GM19463 (cell line): ENCODE data around the gene MANSC4.
A peak's percentile ranks its signal among the peaks of the same experiment; 100 is the strongest.

Experiments
- ATAC-seq: cut with Tn5 transposase; IDR thresholded peaks from one replicate; pipeline ENCODE4 v1.9.1; 2021; ENCODE audit warnings: mild to moderate bottlenecking, moderate library complexity; ENCODE audit not compliant: unreplicated experiment

Gene MANSC4

GRCh38 chr12:27801630-27802029 is 21.6 kb upstream of the MANSC4 start:
- ATAC-seq: no peak

GRCh38 chr12:27800819-27801218 is 20.8 kb upstream of the MANSC4 start:
- ATAC-seq: no peak

GRCh38 chr12:27797301-27798025 is 17.4 kb upstream of the MANSC4 start:
- ATAC-seq: no peak

GRCh38 chr12:27796128-27796527 is 16.1 kb upstream of the MANSC4 start:
- no peak for ATAC-seq

GRCh38 chr12:27794818-27795584 is 15.0 kb upstream of the MANSC4 start:
- ATAC-seq: no peak

GRCh38 chr12:27790179-27790578 is 10.1 kb upstream of the MANSC4 start:
- ATAC-seq: no peak

GRCh38 chr12:27787559-27787958 is 7.5 kb upstream of the MANSC4 start:
- ATAC-seq: no peak

GRCh38 chr12:27785882-27786570 is 6.0 kb upstream of the MANSC4 start:
- ATAC-seq: no peak

- ATAC-seq: no peak
Measured at GRCh38 chr12:27782481-27782880, 2.4 kb upstream of the MANSC4 start.

GRCh38 chr12:27781680-27782079 is 1.6 kb upstream of the MANSC4 start:
- ATAC-seq: no peak

- ATAC-seq: peak; percentile 25
Measured at GRCh38 chr12:27780612-27781408, 774 bp upstream of the MANSC4 start.

- peak; percentile 9 for ATAC-seq
Measured at GRCh38 chr12:27779416-27779919, 568 bp downstream of the MANSC4 start.

- ATAC-seq: no peak
Measured at GRCh38 chr12:27778206-27778605, 1.8 kb downstream of the MANSC4 start.

GRCh38 chr12:27777141-27777540 is 2.9 kb downstream of the MANSC4 start:
- ATAC-seq: no peak

GRCh38 chr12:27772328-27773049 is 7.5 kb downstream of the MANSC4 start:
- no peak for ATAC-seq

GRCh38 chr12:27771481-27772327 is 8.3 kb downstream of the MANSC4 start:
- ATAC-seq: no peak

- ATAC-seq: no peak
Measured at GRCh38 chr12:27769142-27769673, 10.8 kb downstream of the MANSC4 start.

- no peak for ATAC-seq
Measured at GRCh38 chr12:27766587-27766986, 13.4 kb downstream of the MANSC4 start.

GRCh38 chr12:27762757-27763156 is 17.3 kb downstream of the MANSC4 start:
- no peak for ATAC-seq
